ENCODE measurements around the gene KLC1.
"Not testable (repeated sequence)": the region's sequence is repeated elsewhere in the genome, so short reads cannot be mapped to it uniquely, and the experiment has no call there.

The KLC1 gene

DNA sequence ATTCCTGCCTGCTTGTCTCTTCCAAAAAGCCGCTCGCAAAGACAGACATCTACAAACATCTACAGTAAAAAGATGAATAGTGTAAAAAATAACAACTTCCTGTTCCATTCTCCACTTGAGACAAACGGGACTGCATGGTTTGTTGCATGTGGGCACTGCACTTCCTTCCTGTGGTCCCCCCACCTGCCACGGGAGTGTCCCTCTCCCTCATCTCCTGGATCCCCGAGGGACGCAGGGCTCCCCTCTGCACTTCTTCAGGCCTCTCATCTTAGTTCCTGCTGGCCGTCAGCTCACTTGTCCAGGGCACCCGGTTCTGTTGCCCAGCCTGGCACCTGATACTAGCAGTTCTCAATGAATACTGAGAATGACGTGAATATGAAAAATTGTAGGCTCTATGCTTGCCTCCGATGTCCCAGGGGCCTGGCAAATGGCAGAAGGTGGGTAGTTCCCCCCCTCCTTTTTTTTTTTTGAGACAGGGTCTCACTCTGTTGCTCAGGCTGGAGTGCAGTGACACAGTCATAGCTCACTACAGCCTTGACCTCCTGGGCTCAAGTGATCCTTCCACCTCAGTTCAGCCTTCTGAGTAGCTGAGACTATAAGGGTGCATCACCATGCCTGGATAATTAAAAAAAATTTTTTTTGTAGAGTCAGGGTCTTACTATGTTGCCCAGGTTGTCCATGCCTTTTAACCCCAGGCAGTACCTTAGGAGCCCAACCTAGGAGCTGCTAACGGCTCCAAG, 3.5 kb upstream of the KLC1 start:
- DNase-seq (ENCODE audit: low read depth), result no peak

DNA sequence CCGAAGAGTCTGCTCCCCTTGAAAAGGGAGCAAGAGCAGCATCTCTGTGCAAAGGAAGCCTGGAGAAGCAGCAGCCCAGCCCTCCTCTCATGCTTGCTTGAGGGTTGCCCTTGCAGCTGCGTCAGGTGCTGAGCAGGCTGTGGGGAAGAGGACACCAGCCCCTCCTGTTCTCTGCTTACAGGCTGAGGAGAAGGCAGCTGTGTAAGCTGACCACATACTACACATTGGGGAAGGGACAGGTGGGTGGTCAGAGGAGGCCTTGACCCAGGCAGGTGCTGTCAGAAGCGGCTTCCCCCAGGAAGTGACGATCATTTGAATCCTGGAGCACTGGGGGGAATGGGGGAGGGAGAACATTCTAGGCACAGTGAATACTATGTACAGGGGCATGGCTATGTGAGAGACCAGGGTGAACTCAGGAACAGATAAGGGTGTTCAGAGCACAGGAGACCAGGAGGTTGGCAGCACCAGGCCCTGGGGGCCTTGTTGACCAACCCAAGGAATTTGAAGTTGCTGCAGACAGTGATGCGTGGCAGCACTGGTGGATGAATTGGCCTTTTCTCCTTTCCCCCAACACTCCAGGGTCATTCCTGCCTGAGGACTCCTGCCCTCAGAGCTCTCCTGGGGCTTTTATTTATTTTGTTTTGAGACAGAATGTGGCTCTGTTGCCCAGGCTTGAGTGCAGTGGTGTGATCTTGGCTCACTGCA, 2.7 kb upstream of the KLC1 start:
- DNase-seq (ENCODE audit: low read depth), result no peak

GRCh38 chr14:103627073-103628025, 1.7 kb upstream of the KLC1 start:
- DNase-seq (ENCODE audit: low read depth), result no peak

DNA sequence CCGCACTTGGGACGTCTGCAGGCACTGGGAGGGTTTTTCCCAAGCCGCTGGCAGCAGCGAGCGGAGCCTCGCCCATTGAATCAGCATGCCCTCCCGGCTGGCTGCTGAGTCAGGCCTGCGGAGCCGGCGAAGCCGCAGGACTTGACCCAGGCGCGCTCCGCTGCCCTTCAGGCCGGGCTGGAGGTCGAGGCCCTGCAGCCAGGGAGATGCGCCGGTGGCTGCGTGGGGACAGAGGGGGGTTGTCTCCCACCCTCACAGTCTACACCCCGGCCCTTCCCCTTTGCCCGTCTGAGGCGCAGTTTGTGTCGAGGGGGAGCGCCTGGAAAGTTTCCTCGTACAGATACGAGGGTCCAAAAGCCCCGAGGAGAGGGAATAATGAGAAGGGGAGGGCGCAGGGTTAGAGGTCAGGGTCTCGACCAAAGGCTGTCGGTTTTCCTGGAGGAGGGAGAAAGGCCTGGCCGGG, 759 bp upstream of the KLC1 start:
- no peak for DNase-seq (ENCODE audit: low read depth)

DNA sequence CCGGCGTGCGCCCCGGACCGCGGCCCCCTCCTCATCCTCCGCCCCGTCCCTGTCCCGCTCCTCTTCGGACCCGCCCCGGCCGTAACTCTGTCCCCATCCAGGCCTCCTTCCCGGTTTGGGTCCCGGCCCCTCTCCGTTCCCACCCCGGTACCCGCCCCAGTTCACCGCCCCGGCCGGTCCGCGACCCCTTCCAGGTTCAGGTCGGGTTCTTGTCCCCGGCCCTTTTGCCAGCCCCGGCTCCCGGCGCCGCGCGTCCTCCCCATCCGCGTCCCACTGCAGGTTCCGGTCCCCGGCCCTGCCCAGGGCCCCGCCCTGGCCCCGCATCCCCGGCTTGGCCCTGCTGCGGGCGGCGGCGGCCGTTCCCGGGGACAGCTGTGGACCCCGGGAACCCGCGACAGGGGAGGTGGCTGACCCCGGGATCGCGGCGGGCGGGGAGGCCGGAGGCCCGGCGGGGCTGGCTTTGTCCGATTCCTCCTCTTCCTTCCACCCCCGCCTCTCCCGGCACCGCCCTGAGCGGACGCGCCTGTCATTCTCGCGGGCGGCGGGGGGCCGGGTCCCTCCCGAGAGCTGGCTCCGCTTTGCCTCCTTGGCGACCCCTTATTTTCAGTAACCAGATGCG, 601 bp downstream of the KLC1 start:
- DNase-seq (ENCODE audit: low read depth), result no peak

- DNase-seq (ENCODE audit: low read depth), result no peak
Observed at GRCh38 chr14:103630364-103631108, 1.5 kb downstream of the KLC1 start.

DNA sequence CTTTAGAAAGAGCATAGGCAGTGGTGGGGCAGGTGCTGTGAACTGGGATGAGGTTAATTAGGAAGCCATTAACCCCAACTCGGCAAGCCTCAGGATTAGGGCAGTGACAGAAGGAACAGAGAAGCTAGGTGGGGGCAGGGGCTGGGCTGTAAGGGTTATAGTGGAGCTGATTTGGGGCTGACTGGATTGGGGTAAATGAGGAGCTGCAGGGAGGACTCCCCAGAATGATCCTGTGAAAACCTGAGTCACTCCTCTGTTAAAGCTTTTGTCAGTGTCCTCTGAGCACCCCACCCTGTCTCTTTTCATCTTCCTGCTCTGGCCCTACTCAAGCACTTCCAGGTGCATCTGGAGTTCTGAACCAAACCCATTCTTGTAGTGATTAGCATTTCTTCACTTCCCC, 4.4 kb downstream of the KLC1 start:
- no peak for DNase-seq (ENCODE audit: low read depth)

DNA sequence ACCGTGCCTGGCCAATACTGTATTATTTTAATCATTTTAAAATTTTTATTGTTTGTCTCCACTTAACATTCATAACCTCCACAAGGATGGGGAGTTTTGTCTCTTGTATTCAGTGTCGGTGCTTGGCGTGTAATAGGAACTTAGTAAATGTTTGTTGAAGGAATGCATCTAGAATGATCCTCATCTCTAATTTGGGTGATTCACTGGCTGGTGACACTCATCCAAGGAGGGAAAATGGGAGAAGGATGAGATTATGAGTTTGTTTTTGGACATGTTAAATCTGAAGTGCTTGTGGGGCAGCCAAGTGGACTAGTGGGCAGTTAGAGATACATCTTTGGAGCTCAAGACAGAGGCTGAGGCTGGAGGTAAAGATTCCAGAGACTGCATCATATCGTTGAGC, 5.1 kb downstream of the KLC1 start:
- DNase-seq (ENCODE audit: low read depth), result no peak

DNA sequence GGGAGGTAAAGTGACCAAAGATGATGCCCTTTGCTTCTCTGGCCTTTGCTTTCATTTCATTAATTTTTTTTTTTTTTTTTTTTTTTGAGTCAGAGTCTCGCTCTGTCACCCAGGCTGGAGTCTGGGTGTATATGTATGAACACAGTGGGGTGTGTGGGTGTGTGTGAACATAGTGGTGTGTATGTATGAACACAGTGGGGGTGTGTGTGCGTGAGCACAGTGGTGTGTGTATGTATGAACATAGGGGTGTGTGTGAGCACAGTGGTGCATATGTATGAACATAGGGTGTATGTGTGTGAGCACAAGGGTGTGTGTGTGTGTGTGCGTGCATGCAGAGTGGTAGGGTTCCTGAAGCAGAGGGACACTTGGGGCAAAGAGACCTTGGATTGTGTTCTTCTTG, 9.6 kb downstream of the KLC1 start:
- DNase-seq (ENCODE audit: low read depth), result no peak

GRCh38 chr14:103641161-103641560, 12.2 kb downstream of the KLC1 start:
- no peak for DNase-seq (ENCODE audit: low read depth)

DNA sequence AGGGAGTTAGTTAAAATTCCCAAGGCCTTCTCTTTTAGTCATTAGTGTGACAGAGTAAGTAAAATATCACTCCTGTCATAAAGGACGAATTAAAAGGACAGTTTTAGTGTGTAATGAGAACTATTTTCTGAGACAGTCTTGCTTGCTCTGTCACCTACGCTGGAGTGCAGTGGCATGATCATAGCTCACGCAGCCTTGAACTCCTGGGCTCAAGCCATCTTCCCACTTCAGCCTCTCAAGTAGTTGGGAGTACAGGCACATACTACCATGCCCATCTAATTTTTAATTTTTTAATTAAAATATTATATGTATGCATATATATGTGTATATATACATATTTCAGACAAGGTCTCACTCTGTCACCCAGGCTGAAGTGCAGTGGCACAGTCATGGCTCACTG, 17.2 kb downstream of the KLC1 start:
- no peak for DNase-seq (ENCODE audit: low read depth)

GRCh38 chr14:103649001-103649400, 20.0 kb downstream of the KLC1 start:
- no peak for DNase-seq (ENCODE audit: low read depth)

- no peak for DNase-seq (ENCODE audit: low read depth)
Observed at GRCh38 chr14:103650213-103650612, 21.2 kb downstream of the KLC1 start.

DNA sequence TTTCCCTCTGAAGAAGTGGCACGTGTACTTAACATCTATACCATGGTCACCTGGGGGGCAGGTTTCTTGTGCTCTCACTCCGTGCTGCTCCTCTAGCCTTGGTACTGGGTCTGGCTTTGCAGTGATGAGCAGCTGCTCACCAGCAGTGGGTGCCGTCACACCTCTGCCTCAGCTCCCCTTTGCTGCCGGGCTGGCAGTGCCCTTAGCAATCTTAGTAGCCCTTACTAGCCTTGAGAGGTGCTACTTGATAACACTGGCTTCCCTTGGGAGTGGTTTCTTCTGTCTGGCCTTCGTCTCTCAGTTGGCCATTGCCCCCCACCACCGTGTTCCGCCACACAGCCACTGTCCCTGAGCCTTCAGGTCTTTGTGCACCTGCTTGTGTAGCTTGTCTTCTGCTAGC, 22.6 kb downstream of the KLC1 start:
- no peak for DNase-seq (ENCODE audit: low read depth)

DNA sequence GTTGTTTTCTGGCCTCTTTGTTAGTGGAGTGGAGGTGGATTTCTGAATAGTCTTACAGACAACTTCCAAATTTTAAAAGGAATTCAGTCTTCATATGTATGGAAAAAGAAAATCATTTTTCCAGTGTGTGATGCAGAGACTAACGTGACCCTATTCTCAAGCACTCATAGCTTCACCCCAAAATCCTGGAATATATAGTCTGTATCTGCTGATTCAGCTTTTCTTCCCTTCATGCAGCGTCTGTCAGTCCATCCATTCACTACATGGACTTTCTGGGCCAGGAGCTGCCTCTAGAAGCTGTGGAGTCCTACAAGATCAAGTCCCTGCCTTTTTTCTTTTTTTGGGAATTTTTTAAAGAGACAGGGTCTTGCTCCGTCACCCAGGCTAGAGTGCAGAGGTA, 23.8 kb downstream of the KLC1 start:
- DNase-seq (ENCODE audit: low read depth), result no peak

DNA sequence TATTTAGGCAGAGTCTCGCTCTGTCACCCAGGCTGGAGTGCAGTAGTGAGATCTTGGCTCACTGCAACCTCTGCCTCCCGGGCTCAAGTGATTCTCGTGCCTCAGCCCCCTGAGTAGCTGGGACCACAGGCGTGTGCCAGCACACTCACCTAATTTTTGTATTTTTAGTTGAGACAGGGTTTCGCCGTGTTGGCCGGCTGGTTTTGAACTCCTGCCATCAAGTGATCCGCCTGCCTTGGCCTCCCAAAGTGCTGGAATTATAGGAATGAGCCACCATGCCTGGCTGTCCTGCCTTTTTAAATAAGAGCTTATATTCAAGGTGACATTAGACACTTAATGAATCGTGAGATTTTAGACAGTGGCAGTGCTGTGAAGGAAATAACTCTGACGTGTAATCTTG, 24.3 kb downstream of the KLC1 start:
- DNase-seq (ENCODE audit: low read depth), result not testable (repeated sequence)

GRCh38 chr14:103653805-103654204, 24.8 kb downstream of the KLC1 start:
- no peak for DNase-seq (ENCODE audit: low read depth)

DNA sequence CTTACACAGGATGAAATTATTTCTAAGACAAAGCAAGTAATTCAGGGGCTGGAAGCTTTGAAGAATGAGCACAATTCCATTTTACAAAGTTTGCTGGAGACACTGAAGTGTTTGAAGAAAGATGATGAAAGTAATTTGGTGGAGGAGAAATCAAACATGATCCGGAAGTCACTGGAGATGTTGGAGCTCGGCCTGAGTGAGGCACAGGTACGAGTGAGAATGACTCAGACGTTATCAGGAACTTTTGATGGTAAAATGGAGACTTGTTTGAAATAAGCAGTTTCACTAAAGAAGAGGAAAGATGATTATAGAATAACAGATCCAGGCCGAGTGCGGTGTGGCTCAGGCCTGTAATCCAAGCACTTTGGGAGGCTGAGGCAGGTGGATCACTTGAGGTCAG, 25.6 kb downstream of the KLC1 start:
- no peak for DNase-seq (ENCODE audit: low read depth)

GRCh38 chr14:103656031-103656755, 27.2 kb downstream of the KLC1 start:
- DNase-seq (ENCODE audit: low read depth), result no peak

- no peak for DNase-seq (ENCODE audit: low read depth)
Observed at GRCh38 chr14:103656756-103657133, 27.7 kb downstream of the KLC1 start.

DNA sequence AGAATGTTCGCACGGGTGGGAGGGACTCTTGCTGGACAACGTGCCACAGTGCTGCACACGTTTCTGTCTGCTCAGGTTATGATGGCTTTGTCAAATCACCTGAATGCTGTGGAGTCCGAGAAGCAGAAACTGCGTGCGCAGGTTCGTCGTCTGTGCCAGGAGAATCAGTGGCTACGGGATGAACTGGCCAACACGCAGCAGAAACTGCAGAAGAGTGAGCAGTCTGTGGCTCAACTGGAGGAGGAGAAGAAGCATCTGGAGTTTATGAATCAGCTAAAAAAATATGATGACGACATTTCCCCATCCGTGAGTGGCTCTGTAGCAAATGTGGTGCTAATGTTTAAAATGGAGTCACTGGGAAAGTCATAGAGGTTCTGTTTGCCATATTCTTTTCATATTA, 28.5 kb downstream of the KLC1 start:
- DNase-seq (ENCODE audit: low read depth), result no peak

Data from CMK (cell line).